ENCODE results near the gene WASHC2A. TPM values are rescaled to one million over a fixed set of nuclear protein-coding genes. Genes with fewer than 3 reads are reported as not detected.
"Not testable (repeated sequence)": the region's sequence is repeated elsewhere in the genome, so short reads cannot be mapped to it uniquely, and the experiment has no call there.

Gene WASHC2A
- total and polyA plus RNA-seq, 7 donors, result 19.8 to 40.9 (median 30.6) TPM

GRCh38 chr10:50094630-50095029, 26.9 kb downstream of the WASHC2A start:
- H3K27ac ChIP-seq; H3K4me1 ChIP-seq; H3K9me3 ChIP-seq; H3K36me3 ChIP-seq; H3K4me3 ChIP-seq; H3K27me3 ChIP-seq; DNase-seq; intact Hi-C loops (cut with DNase I): not testable (repeated sequence)
- WGBS, 2 donors, result 95 to 100% methylated on average over 2 to 5 of the region's 5 CpGs

- WGBS, 2 donors, result 77 to 83% methylated on average over 7 of the region's 7 CpGs
- intact Hi-C loops (cut with DNase I); H3K4me3 ChIP-seq: not testable (repeated sequence)
Observed at GRCh38 chr10:50095402-50095801, 27.6 kb downstream of the WASHC2A start.

GRCh38 chr10:50096722-50097121, 29.0 kb downstream of the WASHC2A start:
- DNase-seq; intact Hi-C loops (cut with DNase I): not testable (repeated sequence)

More at GRCh38 chr10:50095402-50095801, 27.6 kb downstream of the WASHC2A start:
- H3K27me3 ChIP-seq, H3K9me3 ChIP-seq, H3K4me1 ChIP-seq, DNase-seq, H3K27ac ChIP-seq: not testable (repeated sequence)
- peaks cover 0 to 12% (median 0%) of the 10 kb centered on the region in 4 donors for H3K36me3 ChIP-seq

GRCh38 chr10:50098645-50099044, 30.9 kb downstream of the WASHC2A start:
- intact Hi-C loops (cut with DNase I); H3K27me3 ChIP-seq; H3K9me3 ChIP-seq; DNase-seq; H3K4me1 ChIP-seq; H3K4me3 ChIP-seq; H3K27ac ChIP-seq: not testable (repeated sequence)
- WGBS, 2 donors, result 82 to 90% methylated on average over 2 to 3 of the region's 3 CpGs
- H3K36me3 ChIP-seq, result peaks cover 0 to 36% (median 6%) of the 10 kb centered on the region in 4 donors

More at GRCh38 chr10:50096722-50097121, 29.0 kb downstream of the WASHC2A start:
- 100% methylated on average over 1 of the region's 3 CpGs for WGBS, 2 donors
- H3K9me3 ChIP-seq, H3K27ac ChIP-seq, H3K27me3 ChIP-seq, H3K4me3 ChIP-seq, H3K4me1 ChIP-seq: not testable (repeated sequence)
- H3K36me3 ChIP-seq, result peaks cover 0 to 24% (median 6%) of the 10 kb centered on the region in 4 donors

GRCh38 chr10:50101139-50101582, 33.4 kb downstream of the WASHC2A start:
- intact Hi-C loops (cut with DNase I); DNase-seq; H3K4me1 ChIP-seq; H3K27ac ChIP-seq; H3K27me3 ChIP-seq; H3K9me3 ChIP-seq; H3K4me3 ChIP-seq: not testable (repeated sequence)
- 86 to 89% methylated on average over 9 of the region's 9 CpGs for WGBS, 2 donors
- H3K36me3 ChIP-seq, result peaks cover 0 to 41% (median 6%) of the 10 kb centered on the region in 4 donors

GRCh38 chr10:50101747-50102146, 34.0 kb downstream of the WASHC2A start:
- H3K27ac ChIP-seq; H3K4me3 ChIP-seq; H3K9me3 ChIP-seq; DNase-seq; intact Hi-C loops (cut with DNase I); H3K27me3 ChIP-seq; H3K4me1 ChIP-seq: not testable (repeated sequence)
- H3K36me3 ChIP-seq, result peaks cover 0 to 41% (median 6%) of the 10 kb centered on the region in 4 donors
- WGBS, 2 donors, result 96 to 98% methylated on average over 3 of the region's 3 CpGs

GRCh38 chr10:50102267-50102666, 34.5 kb downstream of the WASHC2A start:
- H3K9me3 ChIP-seq; H3K27ac ChIP-seq; H3K27me3 ChIP-seq; H3K4me1 ChIP-seq; H3K4me3 ChIP-seq; intact Hi-C loops (cut with DNase I); DNase-seq: not testable (repeated sequence)
- WGBS, 2 donors, result 84 to 92% methylated on average over 3 of the region's 5 CpGs
- peaks cover 0 to 39% (median 6%) of the 10 kb centered on the region in 4 donors for H3K36me3 ChIP-seq

- WGBS, 2 donors, result 87 to 91% methylated on average over 6 of the region's 7 CpGs
- H3K27ac ChIP-seq; DNase-seq; H3K4me3 ChIP-seq; H3K27me3 ChIP-seq; H3K4me1 ChIP-seq; intact Hi-C loops (cut with DNase I); H3K9me3 ChIP-seq: not testable (repeated sequence)
- H3K36me3 ChIP-seq, result peaks cover 0 to 13% (median 0%) of the 10 kb centered on the region in 4 donors
Observed at GRCh38 chr10:50108999-50109698, 41.4 kb downstream of the WASHC2A start.

- WGBS, 2 donors, result 93% methylated on average over 6 to 7 of the region's 9 CpGs
- H3K9me3 ChIP-seq; H3K27me3 ChIP-seq; H3K36me3 ChIP-seq; H3K4me1 ChIP-seq; DNase-seq; H3K4me3 ChIP-seq; H3K27ac ChIP-seq; intact Hi-C loops (cut with DNase I): not testable (repeated sequence)
Observed at GRCh38 chr10:50112419-50113112, 44.8 kb downstream of the WASHC2A start.

GRCh38 chr10:50126765-50127164, 59.0 kb downstream of the WASHC2A start:
- H3K4me3 ChIP-seq; H3K27me3 ChIP-seq; H3K9me3 ChIP-seq; H3K27ac ChIP-seq; DNase-seq; H3K4me1 ChIP-seq; intact Hi-C loops (cut with DNase I): not testable (repeated sequence)
- H3K36me3 ChIP-seq, result peaks cover 0 to 41% (median 1%) of the 10 kb centered on the region in 4 donors
- 88 to 97% methylated on average over 2 of the region's 2 CpGs for WGBS, 2 donors

- H3K9me3 ChIP-seq; H3K4me3 ChIP-seq; H3K4me1 ChIP-seq; intact Hi-C loops (cut with DNase I); DNase-seq; H3K27me3 ChIP-seq; H3K27ac ChIP-seq: not testable (repeated sequence)
- H3K36me3 ChIP-seq, result peaks cover 0 to 52% (median 1%) of the 10 kb centered on the region in 4 donors
- WGBS, 2 donors, result 40 to 61% methylated on average over 2 of the region's 5 CpGs
Observed at GRCh38 chr10:50127770-50128292, 60.1 kb downstream of the WASHC2A start.

- H3K9me3 ChIP-seq; intact Hi-C loops (cut with DNase I); H3K4me1 ChIP-seq; DNase-seq; H3K27me3 ChIP-seq; H3K27ac ChIP-seq; H3K4me3 ChIP-seq: not testable (repeated sequence)
- 80 to 87% methylated on average over 8 of the region's 8 CpGs for WGBS, 2 donors
- H3K36me3 ChIP-seq, result peaks cover 0 to 44% (median 1%) of the 10 kb centered on the region in 4 donors
Observed at GRCh38 chr10:50131245-50131965, 63.7 kb downstream of the WASHC2A start.
